Caki2 (cell line): ENCODE results near the gene HOOK1. TPM values are rescaled to one million over a fixed set of nuclear protein-coding genes. Genes with fewer than 3 reads are reported as not detected.
A peak's percentile ranks its signal among the peaks of the same experiment; 100 is the strongest.
"Not testable (repeated sequence)": the region's sequence is repeated elsewhere in the genome, so short reads cannot be mapped to it uniquely, and the experiment has no call there.

Source experiments
- DNase-seq: peaks from one replicate; pipeline ENCODE4 v3.0.0-alpha.2; 2015; ENCODE audit warnings: low read depth
- in situ Hi-C: cut with HindIII; loops from 2 replicates; pipeline ENCODE4 v1.10.0; 2016; ENCODE audit warnings: low sequenced_read_pairs, low pct_unique_long_range_greater_than_20kb, mixed read lengths
- total RNA-seq: library from RNA; depleted of rRNA; stranded (reverse); fragments of >200 nt; shearing (Covaris generic); gene quantifications from 2 replicates; pipeline ENCODE4 v1.2.3, GENCODE V29; 2014; ENCODE audit warnings: low replicate concordance

The HOOK1 gene
- total RNA-seq, 1 experiment from 2014 or later: 5.5 TPM

DNA sequence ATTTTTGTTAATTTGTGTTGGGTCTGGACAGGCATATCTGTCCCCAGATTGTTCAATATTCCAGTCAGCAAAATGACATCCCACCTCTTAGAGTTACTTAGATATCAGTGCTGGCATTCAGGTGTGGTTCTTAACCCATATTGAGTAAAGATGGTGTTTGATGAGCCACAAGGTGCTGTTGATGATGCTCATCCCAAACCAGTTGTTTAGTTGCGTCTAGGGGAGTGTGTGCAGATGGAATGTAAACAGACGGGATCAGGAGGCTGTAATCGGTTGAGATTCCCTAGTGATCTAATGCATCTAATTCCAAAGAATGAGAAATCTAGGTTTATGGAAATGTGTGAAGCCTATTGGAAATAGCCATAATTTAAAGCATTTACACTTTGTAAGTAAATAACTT lies 1.1 kb downstream of the HOOK1 start:
- in situ Hi-C loops: no loop called here

DNA sequence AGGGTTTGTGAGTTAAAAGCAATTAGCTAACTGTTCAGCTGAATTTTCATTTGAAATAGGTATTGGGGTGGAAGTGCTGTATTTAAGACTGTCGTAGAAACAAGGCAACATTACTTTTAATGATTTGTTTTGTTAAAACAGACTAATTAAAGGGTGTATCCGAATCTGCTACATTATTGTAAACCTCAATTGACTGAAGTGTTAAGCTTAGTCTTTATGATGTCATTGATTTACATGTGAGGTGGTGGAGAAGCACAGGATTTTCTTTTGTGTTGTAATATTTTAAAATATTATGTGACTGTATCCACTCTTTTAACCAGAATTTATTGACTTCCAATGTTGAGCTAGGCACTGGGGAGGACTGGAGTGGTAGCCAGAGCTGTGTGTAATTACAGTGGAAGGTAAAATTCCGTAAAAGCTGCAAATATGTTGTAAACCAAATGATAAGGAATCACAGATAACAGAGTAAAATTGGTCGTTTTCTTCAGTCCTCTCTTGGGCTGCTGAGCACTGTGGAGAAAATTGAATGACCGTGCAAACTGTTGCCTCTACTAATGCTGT lies 1.6 kb downstream of the HOOK1 start:
- no peak for DNase-seq
- in situ Hi-C loops: no loop called here

More for the DNA sequence above, 1.1 kb downstream of the HOOK1 start:
- DNase-seq: no peak

DNA sequence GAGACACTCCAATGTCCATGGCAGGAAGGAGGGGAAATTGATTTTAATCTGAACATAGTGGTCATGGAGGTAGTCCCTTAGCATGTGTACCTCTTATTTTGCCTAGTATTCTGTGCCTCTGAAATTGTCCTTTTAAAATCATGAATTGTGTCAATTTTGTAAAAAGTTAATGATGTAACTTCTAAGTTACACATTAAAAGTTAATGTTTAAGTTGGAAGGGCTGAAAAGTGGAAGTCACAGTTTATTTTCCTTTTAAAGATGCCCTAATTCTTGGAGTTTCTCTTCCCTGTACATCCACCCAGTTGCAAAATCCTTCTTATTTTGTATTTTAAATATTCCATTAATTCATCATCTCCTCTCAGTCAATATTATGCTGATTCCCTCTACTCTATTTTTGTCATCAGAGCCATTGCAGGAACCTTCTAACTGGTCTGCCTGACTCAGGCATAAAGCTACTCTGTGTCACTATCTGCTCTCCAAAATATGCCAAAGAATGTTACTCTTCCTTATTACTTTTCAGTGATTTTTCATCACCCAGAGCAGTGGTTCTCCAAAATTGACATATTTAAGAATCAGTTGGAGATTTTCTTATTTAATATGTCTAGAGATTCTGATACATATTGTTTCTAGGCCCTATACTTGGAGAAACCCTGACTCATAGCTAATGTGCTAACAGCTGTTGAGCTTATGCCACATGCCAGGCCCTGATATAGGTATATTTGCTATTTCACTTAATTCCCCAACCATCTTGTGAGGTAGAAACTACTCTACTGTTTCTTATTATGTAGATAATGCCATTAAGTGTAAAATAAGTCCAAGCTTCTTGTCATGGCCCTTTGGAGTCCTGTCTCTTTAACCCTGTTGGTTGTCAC lies 5.1 kb downstream of the HOOK1 start:
- DNase-seq: peak; percentile 46
- in situ Hi-C loops: no loop called here

GRCh38 chr1:59827055-59827643 lies 12.4 kb downstream of the HOOK1 start:
- in situ Hi-C loops: no loop called here
- DNase-seq: peak; percentile 31

DNA sequence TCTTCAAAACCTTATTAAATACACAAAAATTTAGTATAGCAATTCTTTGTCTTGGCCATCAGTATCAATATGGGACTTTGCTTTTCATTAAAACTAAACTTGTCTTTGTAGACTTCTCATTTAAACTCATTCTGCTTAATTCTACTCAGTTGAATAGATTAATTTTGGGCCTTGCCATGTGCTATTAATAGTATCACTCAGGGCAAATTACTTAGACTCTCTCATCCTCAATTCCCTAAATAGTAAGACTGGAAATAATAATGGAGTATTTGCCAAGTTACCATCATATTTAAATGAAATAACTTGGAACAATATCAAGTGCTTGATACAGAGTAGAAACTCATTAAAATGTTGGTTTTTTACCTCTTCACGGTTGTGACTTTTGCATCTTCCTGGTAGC lies 13.4 kb downstream of the HOOK1 start:
- in situ Hi-C loops: no loop called here

DNA sequence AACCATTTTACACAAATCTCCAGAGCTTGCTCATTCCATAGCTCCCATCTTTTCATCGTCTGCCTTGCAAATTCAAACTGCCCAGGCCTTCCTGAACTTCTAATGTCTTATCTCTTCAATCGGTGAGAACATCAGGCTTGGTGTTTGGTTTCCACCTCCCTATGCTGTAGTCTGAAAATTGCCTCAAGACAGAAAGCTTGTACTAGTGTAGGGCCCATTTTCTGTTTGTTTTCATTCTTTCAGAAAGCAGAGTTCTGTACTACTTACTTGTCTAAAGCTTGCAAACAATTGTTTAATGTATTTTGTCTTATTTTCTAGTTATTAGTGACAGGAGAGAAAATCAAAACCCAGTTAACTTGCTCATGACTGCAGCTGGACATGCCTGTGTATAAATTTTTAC lies 16.8 kb downstream of the HOOK1 start:
- in situ Hi-C loops: no loop called here
- no peak for DNase-seq

More for the DNA sequence above, 13.4 kb downstream of the HOOK1 start:
- DNase-seq: no peak

- DNase-seq: no peak
- in situ Hi-C loops: no loop called here
Measured at GRCh38 chr1:59833022-59833421, 18.3 kb downstream of the HOOK1 start.

DNA sequence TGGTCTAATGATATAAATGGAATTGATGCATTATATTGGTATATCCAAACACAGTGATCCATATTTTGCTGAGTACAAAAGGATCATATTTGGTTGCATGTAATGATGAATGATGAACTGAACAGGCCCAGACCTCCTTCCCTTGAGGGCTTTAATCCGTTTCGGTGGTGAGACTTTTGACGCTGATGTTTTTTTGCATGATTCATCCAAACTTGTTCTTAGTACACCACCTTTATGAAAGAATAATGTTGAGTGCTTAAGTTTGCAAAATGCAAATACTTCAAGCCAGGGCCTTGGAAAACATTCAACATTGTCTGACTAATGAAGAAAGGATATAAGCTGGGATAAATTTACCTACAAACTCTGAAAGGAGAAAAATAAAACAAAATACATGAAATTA lies 19.2 kb downstream of the HOOK1 start:
- in situ Hi-C loops: no loop called here
- no peak for DNase-seq

DNA sequence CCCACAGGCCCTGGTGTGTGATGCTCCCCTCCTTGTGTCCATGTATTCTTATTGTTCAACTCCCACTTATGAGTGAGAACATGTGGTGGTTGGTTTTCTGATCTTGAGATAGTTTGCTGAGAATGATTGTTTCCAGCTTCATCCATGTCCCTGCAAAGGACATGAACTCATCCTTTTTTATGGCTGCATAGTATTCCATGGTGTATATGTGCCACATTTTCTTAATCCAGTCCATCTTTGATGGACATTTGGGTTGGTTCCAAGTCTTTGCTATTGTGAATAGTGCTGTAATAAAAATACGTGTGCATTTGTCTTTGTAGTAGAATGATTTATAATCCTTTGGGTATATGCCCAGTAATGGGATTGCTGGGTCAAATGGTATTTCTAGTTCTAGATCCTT lies 23.1 kb downstream of the HOOK1 start:
- in situ Hi-C loops, DNase-seq: not testable (repeated sequence)

DNA sequence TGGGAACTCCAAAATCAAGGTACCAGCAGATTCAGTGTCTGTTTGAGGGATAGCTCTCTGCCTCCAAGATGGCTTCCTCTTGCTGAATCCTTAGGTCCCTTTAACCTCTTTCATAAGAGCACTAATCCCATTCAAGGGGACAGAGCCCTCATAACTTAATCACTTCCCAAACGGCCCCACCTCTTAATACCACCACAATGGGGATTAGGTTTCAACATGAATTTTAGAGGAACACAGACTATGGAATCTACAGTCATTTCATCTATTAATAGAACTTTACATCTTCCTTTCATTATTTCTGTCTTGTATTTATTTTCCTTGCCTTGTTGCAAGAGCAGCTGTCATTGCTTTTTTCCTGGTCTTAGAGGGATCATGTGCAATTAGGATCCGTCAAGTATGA lies 30.3 kb downstream of the HOOK1 start:
- in situ Hi-C loops: no loop called here
- no peak for DNase-seq

DNA sequence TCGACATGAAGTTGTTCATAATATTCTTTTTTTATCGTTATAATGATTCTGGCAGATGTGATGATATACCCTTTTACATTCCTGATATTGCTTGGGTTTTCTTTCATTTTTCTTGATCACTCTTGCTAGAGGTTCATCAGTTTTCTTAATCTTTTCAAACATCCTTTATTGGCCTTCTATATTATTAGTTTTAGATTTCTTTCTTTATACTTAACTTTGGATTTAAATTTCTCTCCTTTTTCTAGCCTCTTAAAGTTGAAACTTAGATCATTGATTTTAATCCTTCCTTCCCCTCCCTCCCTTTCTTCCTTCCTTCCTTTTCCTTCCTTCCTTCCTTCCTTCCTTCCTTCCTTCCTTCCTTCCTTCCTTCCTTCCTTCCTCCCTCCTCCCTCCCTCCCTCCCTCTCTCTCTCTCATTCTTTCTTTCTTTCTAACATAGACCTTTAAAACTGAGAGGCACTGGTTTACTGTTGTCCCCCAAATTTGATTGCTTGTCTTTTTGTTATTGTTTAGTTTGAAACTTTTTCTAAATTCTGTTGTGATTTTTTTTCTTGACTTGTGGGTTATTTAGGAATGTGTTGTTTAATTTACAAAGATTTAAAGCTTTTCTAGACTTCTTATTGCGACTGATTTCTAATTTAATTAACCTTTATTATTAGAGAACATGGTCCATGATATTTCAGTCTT lies 31.6 kb downstream of the HOOK1 start:
- DNase-seq: no peak
- in situ Hi-C loops: no loop called here

DNA sequence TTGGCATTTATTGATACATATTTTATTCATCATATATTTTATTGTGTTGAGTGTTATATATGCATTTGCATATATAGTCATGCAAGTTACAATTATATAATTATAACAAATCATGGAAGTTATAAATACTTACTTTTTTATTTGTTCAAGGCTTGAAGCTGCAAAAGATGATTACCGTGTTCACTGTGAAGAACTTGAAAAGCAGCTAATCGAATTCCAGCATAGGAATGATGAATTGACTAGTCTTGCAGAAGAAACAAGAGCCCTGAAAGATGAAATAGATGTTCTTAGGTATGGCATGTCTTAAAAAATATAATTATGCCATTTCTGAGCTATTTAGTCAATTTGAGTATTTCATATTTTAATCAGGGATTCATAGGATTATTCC lies 32.1 kb downstream of the HOOK1 start:
- in situ Hi-C loops: no loop called here
- no peak for DNase-seq

GRCh38 chr1:59852117-59852516 lies 37.4 kb downstream of the HOOK1 start:
- in situ Hi-C loops: no loop called here
- no peak for DNase-seq

- in situ Hi-C loops, DNase-seq: not testable (repeated sequence)
Measured at GRCh38 chr1:59855297-59855696, 40.5 kb downstream of the HOOK1 start.

DNA sequence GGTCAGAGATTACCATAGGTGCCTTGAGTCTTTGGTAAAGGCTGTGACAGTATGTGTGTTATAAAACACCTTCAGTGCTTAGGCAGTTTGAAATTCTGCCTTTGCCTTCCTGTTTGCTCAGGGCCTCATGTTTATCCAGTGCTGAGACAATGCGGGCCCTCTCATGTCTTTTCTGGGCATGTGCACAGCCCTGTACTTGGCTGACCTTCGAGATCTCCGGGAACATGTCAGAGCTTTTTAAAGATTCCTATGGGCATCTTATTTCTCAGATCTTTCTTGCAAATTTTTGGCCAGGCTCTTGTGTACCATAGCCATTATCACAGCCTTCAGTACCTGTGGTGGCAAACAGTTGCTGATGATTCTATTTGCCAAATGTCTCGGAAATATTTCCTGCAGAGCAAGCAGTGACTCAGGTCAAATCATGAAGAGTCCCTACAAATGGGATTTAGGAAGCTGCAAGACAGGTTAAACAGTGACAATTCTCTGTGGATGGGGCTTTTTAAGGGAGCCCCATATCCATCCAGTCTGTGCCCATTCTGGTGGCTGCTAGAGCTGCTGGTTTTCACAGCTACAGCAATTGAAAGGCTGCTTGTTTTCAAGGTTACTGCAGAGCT lies 42.1 kb downstream of the HOOK1 start:
- DNase-seq: no peak
- in situ Hi-C loops: no loop called here

DNA sequence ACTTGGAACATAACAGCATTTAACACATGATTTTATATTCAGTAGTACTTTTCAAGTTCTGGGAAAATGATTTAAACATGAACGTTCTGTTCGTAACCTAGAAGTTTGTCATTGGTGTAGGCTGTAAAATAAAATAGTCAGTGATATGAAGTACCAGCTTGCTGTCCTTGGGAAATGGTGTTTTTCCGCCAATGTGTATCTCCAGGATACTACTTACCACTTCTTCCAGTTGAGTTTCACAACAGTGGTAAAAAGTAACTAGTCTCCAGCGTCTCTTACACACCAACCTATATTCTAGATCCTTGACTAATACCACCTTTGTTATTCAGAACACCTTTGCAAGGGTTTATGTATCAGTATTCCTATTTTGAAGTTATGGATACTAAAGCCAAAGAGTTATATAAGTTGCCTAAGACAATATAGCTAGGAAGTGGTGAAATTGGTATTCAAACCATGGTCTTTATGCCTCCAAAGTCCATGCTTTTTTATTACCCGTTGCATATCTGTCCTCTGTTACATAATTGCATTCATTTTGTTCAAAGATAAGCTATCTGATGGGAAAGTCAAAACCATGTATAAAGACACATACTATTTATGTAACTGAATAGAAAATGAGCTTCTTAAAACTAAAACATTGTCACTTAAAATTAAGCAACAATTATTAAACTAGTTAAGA lies 43.1 kb downstream of the HOOK1 start:
- DNase-seq: no peak
- in situ Hi-C loops: no loop called here

- in situ Hi-C loops: no loop called here
- no peak for DNase-seq
Measured at GRCh38 chr1:59866462-59866861, 51.7 kb downstream of the HOOK1 start.

DNA sequence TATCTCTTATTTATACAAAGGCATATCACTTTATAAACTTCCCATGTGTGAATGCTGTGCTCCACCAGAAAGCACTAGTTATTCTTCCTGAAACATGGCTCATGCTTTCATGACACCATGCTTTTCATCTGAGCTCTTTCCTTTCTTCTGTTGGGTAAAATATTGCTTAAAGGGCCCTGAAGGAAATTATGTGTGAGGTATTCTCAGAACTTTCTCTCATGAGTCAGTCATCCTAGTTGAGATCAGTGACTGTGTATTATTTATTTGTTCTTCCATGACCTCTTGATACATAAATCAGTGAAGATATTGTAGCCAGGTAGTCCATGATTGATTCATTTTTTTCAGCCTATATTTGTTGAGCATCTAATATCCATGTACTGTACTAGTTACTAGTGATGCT lies 57.0 kb downstream of the HOOK1 start:
- in situ Hi-C loops: no loop called here
- DNase-seq: no peak
